Cardiac muscle cell (in vitro differentiated cells and primary cell): ENCODE results near the gene NPBWR2. TPM values are rescaled to one million over a fixed set of nuclear protein-coding genes. Genes with fewer than 3 reads are reported as not detected.

ENCODE experiments used
- DNase-seq, 2 donors: peaks; one replicate each; pipeline versions ENCODE4 v3.0.0 to v3.0.0-alpha.2; 2010 to 2017; ENCODE audit warnings: low read depth in 1 of 2, low spot score in 1 of 2
- H3K27ac ChIP-seq: fragments of 200-600 bp; sonication (generic); 2 replicates; pipeline ENCODE4 v1.5.1; 2016
- H3K27me3 ChIP-seq: fragments of 200-600 bp; sonication (generic); 2 replicates; pipeline ENCODE4 v1.6.0; 2016; ENCODE audit warnings: control low read depth
- H3K36me3 ChIP-seq: fragments of 200-600 bp; sonication (generic); 2 replicates; pipeline ENCODE4 v1.5.1; 2016; ENCODE audit warnings: control low read depth
- H3K4me1 ChIP-seq: fragments of 200-600 bp; sonication (generic); 2 replicates; pipeline ENCODE4 v1.8.1; 2017; ENCODE audit warnings: low read depth, mild to moderate bottlenecking, mixed run types
- H3K4me3 ChIP-seq: fragments of 200-600 bp; sonication (generic); 2 replicates; pipeline ENCODE4 v1.5.1; 2016; ENCODE audit warnings: mild to moderate bottlenecking
- H3K9me3 ChIP-seq: fragments of 200-600 bp; sonication (generic); 2 replicates; pipeline ENCODE4 v1.5.1; 2017; ENCODE audit warnings: low read depth, mild to moderate bottlenecking, control low read depth
- polyA plus RNA-seq: library from polyadenylated mRNA; unstranded; fragments of >200 nt; fragmentation: Nextera tagmentation; extraction: Ambion mirVana; gene quantifications from 2 replicates; pipeline ENCODE4 v1.2.1, GENCODE V29; 2016
- total RNA-seq: library from RNA; depleted of rRNA; stranded (reverse); fragments of >200 nt; gene quantifications from 2 replicates; pipeline ENCODE4 v1.2.3, GENCODE V29; 2016
- TF ChIP-seq, protein P1 (sequence below): IDR thresholded peaks from 2 replicates; pipeline ENCODE4 v1.5.1; 2012; ENCODE audit warnings: low read depth, mild to moderate bottlenecking, low read length

NPBWR2 gene
- total and polyA plus RNA-seq, 2 experiments from 2014 or later, result not detected

GRCh38 chr20:64145458-64146300 is 38.3 kb upstream of the NPBWR2 start:
- Histone ChIP-seq H3K27me3 (no peaks in the 10 kb centered on the region), H3K4me1 (no peaks in the 10 kb centered on the region), H3K36me3 (no peaks in the 10 kb centered on the region), H3K9me3 (no peaks in the 10 kb centered on the region), H3K4me3 (no peak overlapping the region), H3K27ac (no peak overlapping the region)
- TF ChIP-seq, protein P1, sequence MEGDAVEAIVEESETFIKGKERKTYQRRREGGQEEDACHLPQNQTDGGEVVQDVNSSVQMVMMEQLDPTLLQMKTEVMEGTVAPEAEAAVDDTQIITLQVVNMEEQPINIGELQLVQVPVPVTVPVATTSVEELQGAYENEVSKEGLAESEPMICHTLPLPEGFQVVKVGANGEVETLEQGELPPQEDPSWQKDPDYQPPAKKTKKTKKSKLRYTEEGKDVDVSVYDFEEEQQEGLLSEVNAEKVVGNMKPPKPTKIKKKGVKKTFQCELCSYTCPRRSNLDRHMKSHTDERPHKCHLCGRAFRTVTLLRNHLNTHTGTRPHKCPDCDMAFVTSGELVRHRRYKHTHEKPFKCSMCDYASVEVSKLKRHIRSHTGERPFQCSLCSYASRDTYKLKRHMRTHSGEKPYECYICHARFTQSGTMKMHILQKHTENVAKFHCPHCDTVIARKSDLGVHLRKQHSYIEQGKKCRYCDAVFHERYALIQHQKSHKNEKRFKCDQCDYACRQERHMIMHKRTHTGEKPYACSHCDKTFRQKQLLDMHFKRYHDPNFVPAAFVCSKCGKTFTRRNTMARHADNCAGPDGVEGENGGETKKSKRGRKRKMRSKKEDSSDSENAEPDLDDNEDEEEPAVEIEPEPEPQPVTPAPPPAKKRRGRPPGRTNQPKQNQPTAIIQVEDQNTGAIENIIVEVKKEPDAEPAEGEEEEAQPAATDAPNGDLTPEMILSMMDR, result no peak
- no peak for DNase-seq

GRCh38 chr20:64144144-64144912 is 37.0 kb upstream of the NPBWR2 start:
- H3K36me3 ChIP-seq, result no peaks in the 10 kb centered on the region
- no peaks in the 10 kb centered on the region for H3K9me3 ChIP-seq
- H3K27me3 ChIP-seq, result no peaks in the 10 kb centered on the region
- no peaks in the 10 kb centered on the region for H3K4me1 ChIP-seq
- DNase-seq, result no peak
- no peak overlapping the region for H3K4me3 ChIP-seq
- H3K27ac ChIP-seq, result no peak overlapping the region
- TF ChIP-seq, protein P1, result no peak

DNA sequence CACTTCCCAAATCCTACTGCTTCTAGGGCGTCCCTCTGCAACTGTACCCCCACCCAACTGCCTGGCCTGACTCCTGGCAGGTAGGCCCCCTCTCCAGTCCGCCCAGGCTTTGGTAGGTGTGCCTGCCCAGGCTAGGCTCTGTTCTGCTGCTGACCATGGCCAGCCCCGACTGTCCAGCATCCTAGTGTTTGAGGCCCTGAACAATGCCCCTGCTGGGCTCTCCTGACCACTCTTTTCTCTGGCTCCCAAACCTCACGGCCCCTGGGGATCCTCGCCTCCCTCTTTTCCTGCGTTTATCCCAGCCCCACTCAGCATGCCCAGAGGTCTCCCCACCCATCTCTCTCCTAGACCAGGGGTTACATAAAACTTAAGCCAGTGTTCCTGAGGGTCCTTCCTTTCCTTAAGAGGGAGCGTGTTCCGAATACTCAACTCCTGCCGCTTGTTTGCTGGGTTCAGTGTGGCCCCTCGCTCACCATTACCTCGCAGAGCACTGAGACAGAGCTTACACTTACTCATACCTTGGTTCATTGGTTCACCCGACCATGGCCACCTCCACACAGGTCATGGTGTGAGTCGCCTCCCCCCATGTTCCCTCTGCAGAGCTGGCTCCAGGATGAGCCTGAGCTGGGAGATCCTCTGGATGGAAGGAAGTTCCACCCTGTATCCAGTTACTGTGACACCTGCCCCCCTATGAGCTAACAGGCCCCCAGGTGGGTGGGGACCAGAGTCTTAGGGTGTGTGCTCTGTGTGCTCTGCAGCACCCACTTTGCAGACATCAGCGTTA is 35.8 kb upstream of the NPBWR2 start:
- no peak overlapping the region for H3K27ac ChIP-seq
- TF ChIP-seq, protein P1, result no peak
- H3K4me1 ChIP-seq, result no peaks in the 10 kb centered on the region
- H3K27me3 ChIP-seq, result no peaks in the 10 kb centered on the region
- H3K4me3 ChIP-seq, result no peak overlapping the region
- no peak for DNase-seq
- H3K36me3 ChIP-seq, result no peaks in the 10 kb centered on the region
- H3K9me3 ChIP-seq, result no peaks in the 10 kb centered on the region

DNA sequence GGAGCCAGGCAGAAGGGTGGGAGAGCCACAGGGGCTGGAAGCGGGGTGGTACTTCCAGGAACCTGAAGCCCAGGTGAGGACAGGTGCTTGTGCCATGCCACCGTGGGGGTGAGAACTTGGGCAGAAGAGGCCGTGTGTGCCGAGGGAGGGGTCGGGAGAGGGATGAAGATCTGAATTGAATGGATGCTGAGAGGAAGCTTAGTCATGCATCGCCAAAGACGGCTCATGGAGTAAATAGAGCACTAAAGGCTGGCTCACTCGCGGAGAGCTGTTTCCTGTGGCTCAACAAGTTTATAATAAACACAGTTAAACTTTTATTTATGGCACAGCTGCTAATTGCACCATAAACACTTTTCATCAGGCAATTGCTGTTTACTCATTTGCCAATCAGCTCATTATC is 35.2 kb upstream of the NPBWR2 start:
- H3K4me3 ChIP-seq, result no peak overlapping the region
- no peaks in the 10 kb centered on the region for H3K9me3 ChIP-seq
- no peak overlapping the region for H3K27ac ChIP-seq
- H3K27me3 ChIP-seq, result no peaks in the 10 kb centered on the region
- no peaks in the 10 kb centered on the region for H3K36me3 ChIP-seq
- TF ChIP-seq, protein P1, result no peak
- DNase-seq, result no peak
- no peaks in the 10 kb centered on the region for H3K4me1 ChIP-seq

DNA sequence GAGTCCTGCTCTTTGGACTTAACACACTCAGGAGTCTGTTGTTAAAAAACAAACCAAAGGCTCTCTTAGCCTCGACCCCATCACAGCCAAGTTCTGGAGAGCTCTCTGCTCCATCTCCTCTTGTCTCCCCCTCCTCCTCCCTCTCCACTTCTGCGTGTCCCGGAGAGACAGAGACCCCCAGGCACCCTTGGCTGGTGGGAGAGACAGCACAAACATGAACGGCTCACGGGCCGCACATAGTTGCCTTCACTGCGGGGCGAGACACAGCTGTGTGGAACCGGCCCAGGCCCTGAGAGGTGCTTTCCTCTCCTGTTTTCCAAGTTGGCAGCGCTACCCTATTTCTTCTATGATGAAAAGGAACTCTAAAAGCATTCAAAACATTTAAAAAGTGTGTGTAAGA is 33.6 kb upstream of the NPBWR2 start:
- Histone ChIP-seq H3K27ac (no peak overlapping the region), H3K4me1 (no peaks in the 10 kb centered on the region), H3K27me3 (no peaks in the 10 kb centered on the region), H3K4me3 (no peak overlapping the region), H3K36me3 (no peaks in the 10 kb centered on the region), H3K9me3 (no peaks in the 10 kb centered on the region)
- no peak for DNase-seq
- TF ChIP-seq, protein P1, result no peak
